ENCODE measurements around the gene ZBTB21.

Gene ZBTB21

GRCh38 chr21:41940431-41940830, 69.7 kb downstream of the ZBTB21 start:
- no peak for DNase-seq (ENCODE audit: low read depth, low spot score)
- 0 out of 2 replicates have a peak, but pooled peaks cover 1% of the 10 kb centered on the region for H3K4me1 ChIP-seq (ENCODE audit: control insufficient read depth, insufficient read depth, low read length)
- H3K27me3 ChIP-seq (ENCODE audit: control insufficient read depth, insufficient read depth, low read length), result no peaks in the 10 kb centered on the region
- no peaks in the 10 kb centered on the region for H3K9me3 ChIP-seq (ENCODE audit: control insufficient read depth, insufficient read depth, low read length)
- WGBS (ENCODE audit: insufficient coverage, insufficient read length), result no CpG with 5 or more reads among the region's 3 CpGs
- no peak overlapping the region for H3K4me3 ChIP-seq (ENCODE audit: low read length)
- no peak overlapping the region for H3K27ac ChIP-seq (ENCODE audit: low read length)
- no peaks in the 10 kb centered on the region for H3K36me3 ChIP-seq (ENCODE audit: control insufficient read depth, insufficient read depth, low read length)

- no CpG with 5 or more reads among the region's 8 CpGs for WGBS (ENCODE audit: insufficient coverage, insufficient read length)
- Histone ChIP-seq H3K4me1 (ENCODE audit: control insufficient read depth, insufficient read depth, low read length) (0 out of 2 replicates have a peak, but pooled peaks cover 1% of the 10 kb centered on the region), H3K27me3 (ENCODE audit: control insufficient read depth, insufficient read depth, low read length) (no peaks in the 10 kb centered on the region), H3K9me3 (ENCODE audit: control insufficient read depth, insufficient read depth, low read length) (no peaks in the 10 kb centered on the region), H3K36me3 (ENCODE audit: control insufficient read depth, insufficient read depth, low read length) (no peaks in the 10 kb centered on the region), H3K27ac (ENCODE audit: low read length) (no peak overlapping the region), H3K4me3 (ENCODE audit: low read length) (no peak overlapping the region)
- no peak for DNase-seq (ENCODE audit: low read depth, low spot score)
Observed at GRCh38 chr21:41939391-41939790, 70.8 kb downstream of the ZBTB21 start.

Data from iPS DF 6.9 (cell line).